ENCODE data around the gene SLC16A8.
"Not testable (repeated sequence)": the region's sequence is repeated elsewhere in the genome, so short reads cannot be mapped to it uniquely, and the experiment has no call there.

DNA sequence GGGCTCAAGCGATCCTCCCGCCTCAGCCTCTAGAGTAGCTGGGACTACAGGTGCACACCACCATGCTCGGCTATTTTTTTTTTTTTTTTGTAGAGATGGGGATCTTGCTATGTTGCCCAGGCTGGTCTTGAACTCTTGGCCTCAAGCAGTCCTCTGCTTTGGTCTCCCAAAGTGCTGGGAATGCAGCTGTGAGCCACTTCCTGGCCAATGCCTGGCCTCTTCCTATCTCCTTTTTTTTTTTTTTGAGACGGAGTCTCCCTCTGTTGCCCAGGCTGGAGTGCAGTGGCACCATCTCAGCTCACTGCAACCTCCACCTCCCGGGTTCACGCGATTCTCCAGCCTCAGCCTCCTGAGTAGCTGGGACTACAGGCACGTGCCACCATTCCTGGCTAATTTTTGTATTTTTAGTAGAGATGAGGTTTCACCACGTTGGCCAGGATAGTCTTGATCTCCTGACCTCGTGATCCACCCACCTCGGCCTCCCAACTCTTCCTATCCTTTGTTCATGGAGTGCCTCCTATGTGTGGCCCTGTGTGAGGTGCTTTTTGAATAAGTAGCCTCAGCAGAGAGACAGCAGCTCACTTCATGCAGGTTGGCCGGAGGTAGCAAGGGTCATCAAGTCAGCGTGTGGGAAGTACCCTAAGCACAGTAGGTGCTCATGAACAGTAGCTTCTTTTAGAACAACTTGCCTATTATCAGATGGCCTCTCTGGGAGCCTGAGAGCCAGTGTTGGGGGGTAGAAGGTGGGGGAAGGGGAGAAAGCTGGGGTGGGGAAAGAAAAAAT is 46.4 kb downstream of the SLC16A8 start:
- TF ChIP-seq POLR2A, POLR2AphosphoS5 (IDR thresholded peaks at IDR 0.05): not testable (repeated sequence)
- TF ChIP-seq, protein P1, sequence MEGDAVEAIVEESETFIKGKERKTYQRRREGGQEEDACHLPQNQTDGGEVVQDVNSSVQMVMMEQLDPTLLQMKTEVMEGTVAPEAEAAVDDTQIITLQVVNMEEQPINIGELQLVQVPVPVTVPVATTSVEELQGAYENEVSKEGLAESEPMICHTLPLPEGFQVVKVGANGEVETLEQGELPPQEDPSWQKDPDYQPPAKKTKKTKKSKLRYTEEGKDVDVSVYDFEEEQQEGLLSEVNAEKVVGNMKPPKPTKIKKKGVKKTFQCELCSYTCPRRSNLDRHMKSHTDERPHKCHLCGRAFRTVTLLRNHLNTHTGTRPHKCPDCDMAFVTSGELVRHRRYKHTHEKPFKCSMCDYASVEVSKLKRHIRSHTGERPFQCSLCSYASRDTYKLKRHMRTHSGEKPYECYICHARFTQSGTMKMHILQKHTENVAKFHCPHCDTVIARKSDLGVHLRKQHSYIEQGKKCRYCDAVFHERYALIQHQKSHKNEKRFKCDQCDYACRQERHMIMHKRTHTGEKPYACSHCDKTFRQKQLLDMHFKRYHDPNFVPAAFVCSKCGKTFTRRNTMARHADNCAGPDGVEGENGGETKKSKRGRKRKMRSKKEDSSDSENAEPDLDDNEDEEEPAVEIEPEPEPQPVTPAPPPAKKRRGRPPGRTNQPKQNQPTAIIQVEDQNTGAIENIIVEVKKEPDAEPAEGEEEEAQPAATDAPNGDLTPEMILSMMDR (IDR thresholded peaks at IDR 0.05): not testable (repeated sequence)
